K562 (cell line): Measurements from ENCODE around the gene SLC17A1. TPM values are rescaled to one million over a fixed set of nuclear protein-coding genes. Genes with fewer than 3 reads are reported as not detected.

Experiments
- BDP1 ChIP-seq: IDR thresholded peaks from 3 replicates; pipeline ENCODE4 v1.6.1; 2011; ENCODE audit not compliant: insufficient read length, insufficient read depth
- BHLHE40 ChIP-seq: IDR thresholded peaks from 2 replicates; pipeline ENCODE4 v1.6.1; 2011; ENCODE audit warnings: low read length, improper control_type of control experiment
- CC2D1A ChIP-seq: fragments of 450-650 bp; IDR thresholded peaks from 2 replicates; pipeline ENCODE4 v1.6.1; 2017; ENCODE audit warnings: mild to moderate bottlenecking
- CREBBP ChIP-seq: IDR thresholded peaks from one replicate; pipeline ENCODE4 v1.6.1; 2012; ENCODE audit warnings: low read depth, mild to moderate bottlenecking, control low read depth, inconsistent platforms, low read length
- KAT7 ChIP-seq: sonication (generic); formaldehyde crosslinking; IDR thresholded peaks from 2 replicates; pipeline ENCODE4 v1.8.0; 2022; ENCODE audit warnings: missing genetic modification reagents, mild to moderate bottlenecking, borderline replicate concordance
- KLF10 ChIP-seq: fragments of 250-450 bp; sonication (Bioruptor Pico); IDR thresholded peaks from 2 replicates; pipeline ENCODE4 v1.6.1; 2021; ENCODE audit warnings: matching md5 sums
- RAD21 ChIP-seq, 2 experiments: fragments of 250-450 bp in 1 of 2; fragments of 450-650 bp in 1 of 2; sonication (Bioruptor Pico) in 1 of 2; formaldehyde crosslinking in 1 of 2; IDR thresholded peaks in 1 of 2; conservative IDR thresholded peaks in 1 of 2; 2 replicates each; pipeline versions ENCODE4 v1.4.0 to v1.8.0; 2020 to 2022; ENCODE audit warnings: mild to moderate bottlenecking in 2 of 2, moderate library complexity in 1 of 2
- ZNF431 ChIP-seq: sonication (generic); formaldehyde crosslinking; IDR thresholded peaks from 2 replicates; pipeline ENCODE4 v1.8.0; 2022; ENCODE audit warnings: mild to moderate bottlenecking, missing genetic modification reagents
- ZNF699 ChIP-seq: fragments of 250-450 bp; sonication (Bioruptor Pico); IDR thresholded peaks from 2 replicates; pipeline ENCODE4 v1.8.0; 2021; ENCODE audit warnings: mild to moderate bottlenecking, moderate library complexity; ENCODE audit not compliant: insufficient replicate concordance
- polyA plus RNA-seq, 8 experiments: library from polyadenylated mRNA; depleted of rRNA in 4 of 8; stranded (reverse) in 5 of 8; unstranded in 3 of 8; fragments of >200 nt; fragmentation: Nextera tagmentation in 2 of 8; fragmentation: Illumina TruSeq in 1 of 8; extraction: Ambion mirVana in 2 of 8; extraction: Trizol in 1 of 8; gene quantifications; 2 replicates each; pipeline versions ENCODE4 v1.2.1 to v1.2.3, GENCODE V29; 2011 to 2014; ENCODE audit warnings: inconsistent platforms in 1 of 8, missing spikeins in 1 of 8
- total RNA-seq, 7 experiments: library from RNA; depleted of rRNA in 6 of 7; stranded (reverse); fragments of >200 nt in 6 of 7; fragmentation: Illumina TruSeq in 2 of 7; extraction: Trizol in 2 of 7; gene quantifications; 2 replicates each; pipeline versions ENCODE4 v1.2.1 to v1.2.3, GENCODE V29; 2011 to 2021; ENCODE audit warnings: low replicate concordance in 1 of 7
- TF ChIP-seq, protein P1 (sequence below): conservative IDR thresholded peaks from 2 replicates; pipeline ENCODE4 v1.6.1; 2011; ENCODE audit warnings: low read depth, mild to moderate bottlenecking, low read length; ENCODE audit not compliant: control insufficient read depth
- TF ChIP-seq, protein P2 (sequence below): sonication (generic); formaldehyde crosslinking; IDR thresholded peaks from 2 replicates; pipeline ENCODE4 v1.8.0; 2023; ENCODE audit warnings: missing genetic modification reagents, mild to moderate bottlenecking, borderline replicate concordance
- TF ChIP-seq, protein P3 (sequence below), 2 experiments: fragments of 450-650 bp; IDR thresholded peaks; 2 replicates each; pipeline ENCODE4 v1.6.1; 2016; ENCODE audit warnings: mild to moderate bottlenecking in 2 of 2, borderline replicate concordance in 1 of 2, low read depth in 1 of 2, moderate library complexity in 1 of 2

Gene SLC17A1
- total and polyA plus RNA-seq, 9 of the 15 experiments (the other 6 are each of a cell fraction or from before 2014, with no cell fraction given), result not detected

- TF ChIP-seq KAT7 (no peak), RAD21 (CRISPR knock-in tag; conservative IDR thresholded peaks at IDR 0.05 in 1 of 2, IDR thresholded peaks at IDR 0.05 in 1 of 2) (peak; percentile 83 to 87), BDP1 (no peak), CC2D1A (0 out of 2 replicates have a peak, but pooled peaks have one; percentile 48), CREBBP (no peak), KLF10 (CRISPR knock-in tag) (no peak), ZNF431 (CRISPR knock-in tag) (no peak), BHLHE40 (no peak), ZNF699 (CRISPR knock-in tag) (no peak)
- TF ChIP-seq, protein P1, sequence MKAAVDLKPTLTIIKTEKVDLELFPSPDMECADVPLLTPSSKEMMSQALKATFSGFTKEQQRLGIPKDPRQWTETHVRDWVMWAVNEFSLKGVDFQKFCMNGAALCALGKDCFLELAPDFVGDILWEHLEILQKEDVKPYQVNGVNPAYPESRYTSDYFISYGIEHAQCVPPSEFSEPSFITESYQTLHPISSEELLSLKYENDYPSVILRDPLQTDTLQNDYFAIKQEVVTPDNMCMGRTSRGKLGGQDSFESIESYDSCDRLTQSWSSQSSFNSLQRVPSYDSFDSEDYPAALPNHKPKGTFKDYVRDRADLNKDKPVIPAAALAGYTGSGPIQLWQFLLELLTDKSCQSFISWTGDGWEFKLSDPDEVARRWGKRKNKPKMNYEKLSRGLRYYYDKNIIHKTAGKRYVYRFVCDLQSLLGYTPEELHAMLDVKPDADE, result no peak
- TF ChIP-seq, protein P2, sequence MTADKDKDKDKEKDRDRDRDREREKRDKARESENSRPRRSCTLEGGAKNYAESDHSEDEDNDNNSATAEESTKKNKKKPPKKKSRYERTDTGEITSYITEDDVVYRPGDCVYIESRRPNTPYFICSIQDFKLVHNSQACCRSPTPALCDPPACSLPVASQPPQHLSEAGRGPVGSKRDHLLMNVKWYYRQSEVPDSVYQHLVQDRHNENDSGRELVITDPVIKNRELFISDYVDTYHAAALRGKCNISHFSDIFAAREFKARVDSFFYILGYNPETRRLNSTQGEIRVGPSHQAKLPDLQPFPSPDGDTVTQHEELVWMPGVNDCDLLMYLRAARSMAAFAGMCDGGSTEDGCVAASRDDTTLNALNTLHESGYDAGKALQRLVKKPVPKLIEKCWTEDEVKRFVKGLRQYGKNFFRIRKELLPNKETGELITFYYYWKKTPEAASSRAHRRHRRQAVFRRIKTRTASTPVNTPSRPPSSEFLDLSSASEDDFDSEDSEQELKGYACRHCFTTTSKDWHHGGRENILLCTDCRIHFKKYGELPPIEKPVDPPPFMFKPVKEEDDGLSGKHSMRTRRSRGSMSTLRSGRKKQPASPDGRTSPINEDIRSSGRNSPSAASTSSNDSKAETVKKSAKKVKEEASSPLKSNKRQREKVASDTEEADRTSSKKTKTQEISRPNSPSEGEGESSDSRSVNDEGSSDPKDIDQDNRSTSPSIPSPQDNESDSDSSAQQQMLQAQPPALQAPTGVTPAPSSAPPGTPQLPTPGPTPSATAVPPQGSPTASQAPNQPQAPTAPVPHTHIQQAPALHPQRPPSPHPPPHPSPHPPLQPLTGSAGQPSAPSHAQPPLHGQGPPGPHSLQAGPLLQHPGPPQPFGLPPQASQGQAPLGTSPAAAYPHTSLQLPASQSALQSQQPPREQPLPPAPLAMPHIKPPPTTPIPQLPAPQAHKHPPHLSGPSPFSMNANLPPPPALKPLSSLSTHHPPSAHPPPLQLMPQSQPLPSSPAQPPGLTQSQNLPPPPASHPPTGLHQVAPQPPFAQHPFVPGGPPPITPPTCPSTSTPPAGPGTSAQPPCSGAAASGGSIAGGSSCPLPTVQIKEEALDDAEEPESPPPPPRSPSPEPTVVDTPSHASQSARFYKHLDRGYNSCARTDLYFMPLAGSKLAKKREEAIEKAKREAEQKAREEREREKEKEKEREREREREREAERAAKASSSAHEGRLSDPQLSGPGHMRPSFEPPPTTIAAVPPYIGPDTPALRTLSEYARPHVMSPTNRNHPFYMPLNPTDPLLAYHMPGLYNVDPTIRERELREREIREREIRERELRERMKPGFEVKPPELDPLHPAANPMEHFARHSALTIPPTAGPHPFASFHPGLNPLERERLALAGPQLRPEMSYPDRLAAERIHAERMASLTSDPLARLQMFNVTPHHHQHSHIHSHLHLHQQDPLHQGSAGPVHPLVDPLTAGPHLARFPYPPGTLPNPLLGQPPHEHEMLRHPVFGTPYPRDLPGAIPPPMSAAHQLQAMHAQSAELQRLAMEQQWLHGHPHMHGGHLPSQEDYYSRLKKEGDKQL, result no peak
- TF ChIP-seq, protein P3, sequence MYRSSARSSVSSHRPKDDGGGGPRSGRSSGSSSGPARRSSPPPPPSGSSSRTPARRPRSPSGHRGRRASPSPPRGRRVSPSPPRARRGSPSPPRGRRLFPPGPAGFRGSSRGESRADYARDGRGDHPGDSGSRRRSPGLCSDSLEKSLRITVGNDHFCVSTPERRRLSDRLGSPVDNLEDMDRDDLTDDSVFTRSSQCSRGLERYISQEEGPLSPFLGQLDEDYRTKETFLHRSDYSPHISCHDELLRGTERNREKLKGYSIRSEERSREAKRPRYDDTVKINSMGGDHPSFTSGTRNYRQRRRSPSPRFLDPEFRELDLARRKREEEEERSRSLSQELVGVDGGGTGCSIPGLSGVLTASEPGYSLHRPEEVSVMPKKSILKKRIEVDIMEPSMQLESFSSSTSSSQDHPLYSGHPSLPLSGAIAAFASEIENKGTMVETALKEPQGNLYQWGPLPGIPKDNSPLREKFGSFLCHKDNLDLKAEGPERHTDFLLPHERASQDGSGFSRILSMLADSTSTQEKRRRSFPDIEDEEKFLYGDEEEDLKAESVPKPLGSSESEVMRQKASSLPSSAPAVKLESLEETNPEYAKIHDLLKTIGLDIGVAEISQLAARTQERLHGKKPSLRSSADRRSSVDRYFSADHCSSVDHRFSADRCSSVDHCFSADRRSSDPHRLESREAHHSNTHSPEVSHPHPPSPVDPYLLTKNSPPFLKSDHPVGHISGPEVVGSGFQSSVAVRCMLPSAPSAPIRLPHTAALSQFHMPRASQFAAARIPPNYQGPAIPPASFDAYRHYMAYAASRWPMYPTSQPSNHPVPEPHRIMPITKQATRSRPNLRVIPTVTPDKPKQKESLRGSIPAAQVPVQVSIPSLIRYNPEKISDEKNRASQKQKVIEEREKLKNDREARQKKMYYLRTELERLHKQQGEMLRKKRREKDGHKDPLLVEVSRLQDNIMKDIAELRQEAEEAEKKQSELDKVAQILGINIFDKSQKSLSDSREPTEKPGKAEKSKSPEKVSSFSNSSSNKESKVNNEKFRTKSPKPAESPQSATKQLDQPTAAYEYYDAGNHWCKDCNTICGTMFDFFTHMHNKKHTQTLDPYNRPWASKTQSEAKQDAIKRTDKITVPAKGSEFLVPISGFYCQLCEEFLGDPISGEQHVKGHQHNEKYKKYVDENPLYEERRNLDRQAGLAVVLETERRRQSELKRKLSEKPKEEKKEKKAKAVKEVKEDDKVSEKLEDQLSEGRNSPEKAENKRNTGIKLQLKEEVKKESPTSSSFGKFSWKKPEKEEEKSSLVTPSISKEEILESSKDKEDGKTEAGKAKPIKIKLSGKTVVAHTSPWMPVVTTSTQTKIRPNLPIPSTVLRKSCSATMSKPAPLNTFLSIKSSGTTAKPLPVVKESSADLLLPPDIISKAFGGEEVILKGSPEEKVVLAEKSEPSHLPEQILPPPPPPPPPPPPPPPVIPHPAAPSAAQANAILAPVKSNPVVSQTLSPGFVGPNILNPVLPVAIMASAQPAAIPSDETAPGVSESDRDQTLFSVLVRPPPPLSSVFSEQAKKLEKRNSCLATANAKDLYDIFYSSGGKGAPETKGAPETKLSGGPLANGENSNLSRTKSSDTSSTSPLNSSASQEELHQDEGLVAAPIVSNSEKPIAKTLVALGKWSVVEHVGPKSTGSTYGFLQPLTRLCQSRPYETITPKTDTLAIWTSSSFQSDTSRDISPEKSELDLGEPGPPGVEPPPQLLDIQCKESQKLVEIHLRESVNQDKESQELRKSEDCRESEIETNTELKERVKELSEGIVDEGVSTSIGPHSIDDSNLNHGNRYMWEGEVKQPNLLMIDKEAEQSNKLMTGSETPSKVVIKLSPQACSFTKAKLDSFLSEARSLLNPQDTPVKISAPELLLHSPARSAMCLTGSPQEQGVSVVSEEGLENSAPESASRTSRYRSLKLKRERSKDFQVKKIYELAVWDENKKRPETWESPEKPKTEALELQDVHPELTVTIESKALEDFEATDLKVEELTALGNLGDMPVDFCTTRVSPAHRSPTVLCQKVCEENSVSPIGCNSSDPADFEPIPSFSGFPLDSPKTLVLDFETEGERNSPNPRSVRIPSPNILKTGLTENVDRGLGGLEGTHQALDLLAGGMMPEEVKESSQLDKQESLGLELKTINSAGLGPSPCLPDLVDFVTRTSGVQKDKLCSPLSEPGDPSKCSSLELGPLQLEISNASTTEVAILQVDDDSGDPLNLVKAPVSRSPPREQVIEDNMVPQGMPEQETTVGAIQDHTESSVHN (IDR thresholded peaks at IDR 0.05; ENCODE audit: borderline replicate concordance in 1 of 2, low read depth in 1 of 2), result no peak
Measured at GRCh38 chr6:25788305-25788922, 43.4 kb downstream of the SLC17A1 start (continued).
